Measurements from ENCODE around the gene F8.
"Not testable (repeated sequence)": the region's sequence is repeated elsewhere in the genome, so short reads cannot be mapped to it uniquely, and the experiment has no call there.

The F8 gene

GRCh38 chrX:154980330-154981115 lies 42.0 kb downstream of the F8 start:
- DNase-seq, result peak; percentile 75

GRCh38 chrX:154979629-154980028 lies 42.9 kb downstream of the F8 start:
- no peak for DNase-seq

- DNase-seq, result no peak
Measured at GRCh38 chrX:154968353-154968752, 54.2 kb downstream of the F8 start.

GRCh38 chrX:154967603-154968002 lies 54.9 kb downstream of the F8 start:
- no peak for DNase-seq

- no peak for DNase-seq
Measured at GRCh38 chrX:154961947-154962346, 60.6 kb downstream of the F8 start.

- not testable (repeated sequence) for DNase-seq
Measured at GRCh38 chrX:154955799-154956198, 66.7 kb downstream of the F8 start.

GRCh38 chrX:154939265-154939664 lies 83.3 kb downstream of the F8 start:
- not testable (repeated sequence) for DNase-seq

GRCh38 chrX:154924771-154925170 lies 97.8 kb downstream of the F8 start:
- DNase-seq, result not testable (repeated sequence)

GRCh38 chrX:154918060-154918483 lies 104.5 kb downstream of the F8 start:
- DNase-seq, result no peak

GRCh38 chrX:154914052-154914451 lies 108.5 kb downstream of the F8 start:
- no peak for DNase-seq

GRCh38 chrX:154910528-154910927 lies 112.0 kb downstream of the F8 start:
- not testable (repeated sequence) for DNase-seq

- DNase-seq, result not testable (repeated sequence)
Measured at GRCh38 chrX:154910048-154910447, 112.5 kb downstream of the F8 start.

- no peak for DNase-seq
Measured at GRCh38 chrX:154908821-154909220, 113.7 kb downstream of the F8 start.

- DNase-seq, result no peak
Measured at GRCh38 chrX:154902408-154902807, 120.1 kb downstream of the F8 start.

GRCh38 chrX:154900323-154900722 lies 122.2 kb downstream of the F8 start:
- no peak for DNase-seq

- no peak for DNase-seq
Measured at GRCh38 chrX:154892296-154892695, 130.2 kb downstream of the F8 start.

- no peak for DNase-seq
Measured at GRCh38 chrX:154890990-154891639, 131.4 kb downstream of the F8 start.

- DNase-seq, result not testable (repeated sequence)
Measured at GRCh38 chrX:154886789-154887221, 135.7 kb downstream of the F8 start.

GRCh38 chrX:154886069-154886788 lies 136.3 kb downstream of the F8 start, which contains the start of gene F8A1:
Gene F8A1 (plus strand): TSS chrX:154886355. CDS start chrX:154886375, 20 bp downstream.
- peak; percentile 22 for DNase-seq

GRCh38 chrX:154885549-154885948 lies 137.0 kb downstream of the F8 start:
- DNase-seq, result not testable (repeated sequence)

GRCh38 chrX:154885057-154885456 lies 137.5 kb downstream of the F8 start:
- DNase-seq, result not testable (repeated sequence)

GRCh38 chrX:154884069-154884468 lies 138.5 kb downstream of the F8 start:
- not testable (repeated sequence) for DNase-seq

- no peak for DNase-seq
Measured at GRCh38 chrX:154873329-154873728, 149.2 kb downstream of the F8 start.

Data from activated CD4-positive, alpha-beta T cell treated with anti-CD3 and anti-CD28 coated beads, Interleukin-2, amount 50 U/mL, for 1 hour (primary cell).